ENCODE results near the gene CDCA4.
A peak's percentile ranks its signal among the peaks of the same experiment; 100 is the strongest.
"Not testable (repeated sequence)": the region's sequence is repeated elsewhere in the genome, so short reads cannot be mapped to it uniquely, and the experiment has no call there.

The CDCA4 gene

GRCh38 chr14:105058521-105059034 lies 37.7 kb upstream of the CDCA4 start:
- no peak for DNase-seq (ENCODE audit: low spot score)

DNA sequence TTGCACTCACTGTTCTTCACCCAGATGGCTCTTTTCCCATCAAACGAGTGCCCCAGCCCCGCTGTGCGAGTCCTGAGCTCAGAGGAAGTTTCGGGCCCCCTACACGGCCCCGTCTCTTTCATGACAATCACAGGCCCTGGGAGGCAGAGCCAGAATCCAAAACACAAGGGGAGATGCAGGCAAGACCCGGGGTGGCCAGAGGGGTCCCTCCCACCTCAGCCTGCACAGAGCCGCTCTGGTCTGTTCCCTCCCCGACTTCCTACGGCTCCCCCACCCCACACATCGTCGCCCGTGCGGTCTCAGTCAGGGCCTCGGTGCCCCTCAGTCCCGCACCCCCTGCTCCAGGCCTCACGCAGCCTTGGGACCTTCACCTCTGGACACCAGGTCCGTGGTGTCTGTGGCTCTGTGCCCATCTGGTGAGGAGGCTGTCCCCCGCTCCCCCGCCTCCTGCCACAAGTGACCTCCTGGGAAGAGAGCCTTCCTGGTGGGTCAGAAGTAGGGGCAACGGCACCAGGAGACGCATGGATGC lies 35.5 kb upstream of the CDCA4 start:
- no peak for DNase-seq (ENCODE audit: low spot score)

DNA sequence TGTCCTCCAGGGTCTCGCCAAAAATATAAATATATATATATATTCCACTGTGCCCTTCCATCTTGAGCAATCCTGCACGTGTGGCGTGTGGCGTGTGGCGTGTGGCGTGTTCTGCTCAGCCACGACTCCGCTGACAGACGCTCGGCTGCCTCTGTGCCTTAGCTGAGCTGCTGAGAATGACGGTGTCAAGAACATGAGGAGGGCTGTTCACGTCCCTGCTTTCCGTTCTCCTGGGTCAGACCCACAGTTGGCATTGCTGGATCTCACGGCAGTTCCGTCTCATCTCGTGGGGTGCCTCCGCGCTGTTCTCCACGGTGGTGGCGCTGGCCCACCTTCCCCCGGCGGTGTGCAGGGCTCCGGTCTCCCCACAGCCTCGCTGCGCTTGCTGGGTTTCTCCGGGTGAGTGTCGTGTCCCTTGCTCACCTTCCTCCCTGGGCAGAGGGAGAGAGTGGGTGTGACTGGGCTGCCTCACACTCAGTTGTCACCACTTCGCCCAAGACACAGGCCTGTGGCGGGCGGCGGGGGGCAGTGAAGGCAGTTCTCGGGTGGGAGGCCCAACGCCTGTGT lies 34.9 kb upstream of the CDCA4 start:
- DNase-seq (ENCODE audit: low spot score): no peak

GRCh38 chr14:105055334-105055733 lies 34.5 kb upstream of the CDCA4 start:
- DNase-seq (ENCODE audit: low spot score): no peak

DNA sequence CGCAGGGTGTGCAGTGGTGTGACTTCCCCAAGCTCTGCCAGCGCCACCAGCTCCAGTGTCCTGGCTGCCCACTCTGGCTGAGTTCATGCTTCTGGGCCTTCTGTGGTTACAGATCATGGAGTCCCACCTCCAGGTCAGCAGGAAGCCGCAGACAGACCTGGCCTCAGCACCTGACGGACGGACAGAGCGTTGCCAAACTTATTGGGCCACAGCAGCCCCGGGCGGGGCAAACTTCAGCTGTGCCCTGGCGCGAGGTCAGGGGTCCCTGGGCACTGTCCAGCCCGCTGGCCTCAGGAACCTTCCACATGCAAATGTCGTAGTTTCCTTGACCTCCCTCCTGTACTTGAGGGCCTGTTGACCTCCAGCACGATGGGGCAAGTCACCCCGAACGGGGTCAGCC lies 33.1 kb upstream of the CDCA4 start:
- DNase-seq (ENCODE audit: low spot score): no peak

DNA sequence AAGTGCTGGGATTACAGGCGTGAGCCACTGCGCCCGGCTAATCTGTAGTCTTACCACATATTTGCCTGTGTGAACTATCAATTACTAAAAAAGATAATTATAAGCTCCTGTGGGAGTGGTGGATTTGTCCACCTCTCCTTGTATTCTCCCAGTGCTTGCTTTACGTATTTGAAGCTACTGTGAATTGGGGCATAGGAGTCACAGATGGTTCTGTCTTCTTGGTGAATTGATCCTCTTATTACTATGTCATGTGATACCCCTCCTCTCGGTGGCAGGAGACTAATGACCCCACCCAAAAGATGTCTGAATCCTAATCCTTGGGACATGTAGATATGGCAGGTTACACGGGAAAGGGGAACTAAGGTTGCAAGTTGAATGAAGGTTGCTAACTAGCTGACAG lies 32.5 kb upstream of the CDCA4 start:
- DNase-seq (ENCODE audit: low spot score): no peak

DNA sequence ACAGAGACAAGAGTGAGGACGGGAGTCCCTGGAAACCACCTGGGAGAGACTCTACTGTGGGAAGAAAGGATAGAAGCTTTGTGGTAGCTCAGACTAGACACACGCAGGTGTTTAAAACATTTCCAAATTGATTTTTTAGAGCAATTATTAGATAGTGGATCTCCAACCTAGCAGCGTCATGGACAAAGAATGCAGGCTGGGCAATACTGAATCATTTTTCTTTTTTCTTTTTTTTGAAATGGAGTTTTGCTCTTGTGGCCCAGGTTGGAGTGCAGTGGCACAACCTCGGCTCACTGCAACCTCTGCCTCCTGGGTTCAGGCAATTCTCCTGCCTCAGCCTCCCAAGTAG lies 31.2 kb upstream of the CDCA4 start:
- DNase-seq (ENCODE audit: low spot score): no peak

GRCh38 chr14:105051182-105052109 lies 30.6 kb upstream of the CDCA4 start:
- no peak for DNase-seq (ENCODE audit: low spot score)

- DNase-seq (ENCODE audit: low spot score): no peak
These were observed 29.6 kb upstream of the CDCA4 start for GRCh38 chr14:105050551-105050897.

GRCh38 chr14:105049753-105050550 lies 29.1 kb upstream of the CDCA4 start:
- no peak for DNase-seq (ENCODE audit: low spot score)

GRCh38 chr14:105047283-105048016 lies 26.6 kb upstream of the CDCA4 start:
- no peak for DNase-seq (ENCODE audit: low spot score)

DNA sequence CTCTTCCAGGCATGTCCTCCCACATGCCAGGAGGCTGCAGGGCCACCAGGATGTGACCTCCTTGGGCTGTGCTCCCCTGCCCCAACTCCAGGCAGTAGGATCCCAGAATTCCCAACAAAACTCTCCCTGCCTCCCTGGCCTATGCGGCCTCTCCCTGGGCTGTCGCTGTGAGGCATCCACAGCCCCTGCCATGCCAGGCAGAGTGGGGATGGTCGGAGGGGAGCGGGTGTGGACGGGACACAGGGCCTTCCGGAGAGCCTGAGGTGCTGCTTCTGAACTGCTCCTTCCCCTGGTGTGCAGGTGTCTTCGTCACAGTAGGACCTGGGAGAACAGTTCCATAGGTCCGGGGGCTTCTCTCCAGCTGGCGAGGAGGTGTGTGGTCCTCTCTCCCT lies 26.0 kb upstream of the CDCA4 start:
- no peak for DNase-seq (ENCODE audit: low spot score)

GRCh38 chr14:105045710-105046326 lies 24.9 kb upstream of the CDCA4 start:
- DNase-seq (ENCODE audit: low spot score): peak; percentile 92

DNA sequence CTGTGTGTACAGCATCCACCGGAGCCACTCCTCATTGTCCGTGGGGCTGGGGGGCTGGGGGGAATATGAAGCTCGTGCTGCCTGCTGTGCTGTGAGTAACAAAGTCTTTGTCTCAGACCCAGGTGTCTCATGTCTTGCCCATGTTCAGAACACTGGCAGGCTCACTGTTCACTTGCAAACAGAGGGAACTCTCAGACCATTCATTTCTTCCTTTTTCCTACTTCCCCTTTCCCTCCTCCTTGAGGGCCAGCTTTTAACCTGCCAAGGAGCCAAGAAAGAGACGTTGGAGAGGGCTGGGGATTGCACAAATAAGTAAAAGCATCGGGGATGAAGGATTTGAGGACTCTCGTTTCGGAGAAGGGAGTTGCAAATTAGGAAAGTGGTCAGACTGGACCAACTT lies 22.8 kb upstream of the CDCA4 start:
- DNase-seq (ENCODE audit: low spot score): no peak

GRCh38 chr14:105042813-105043212 lies 21.9 kb upstream of the CDCA4 start:
- DNase-seq (ENCODE audit: low spot score): no peak

GRCh38 chr14:105041841-105042765 lies 21.2 kb upstream of the CDCA4 start:
- DNase-seq (ENCODE audit: low spot score): no peak

DNA sequence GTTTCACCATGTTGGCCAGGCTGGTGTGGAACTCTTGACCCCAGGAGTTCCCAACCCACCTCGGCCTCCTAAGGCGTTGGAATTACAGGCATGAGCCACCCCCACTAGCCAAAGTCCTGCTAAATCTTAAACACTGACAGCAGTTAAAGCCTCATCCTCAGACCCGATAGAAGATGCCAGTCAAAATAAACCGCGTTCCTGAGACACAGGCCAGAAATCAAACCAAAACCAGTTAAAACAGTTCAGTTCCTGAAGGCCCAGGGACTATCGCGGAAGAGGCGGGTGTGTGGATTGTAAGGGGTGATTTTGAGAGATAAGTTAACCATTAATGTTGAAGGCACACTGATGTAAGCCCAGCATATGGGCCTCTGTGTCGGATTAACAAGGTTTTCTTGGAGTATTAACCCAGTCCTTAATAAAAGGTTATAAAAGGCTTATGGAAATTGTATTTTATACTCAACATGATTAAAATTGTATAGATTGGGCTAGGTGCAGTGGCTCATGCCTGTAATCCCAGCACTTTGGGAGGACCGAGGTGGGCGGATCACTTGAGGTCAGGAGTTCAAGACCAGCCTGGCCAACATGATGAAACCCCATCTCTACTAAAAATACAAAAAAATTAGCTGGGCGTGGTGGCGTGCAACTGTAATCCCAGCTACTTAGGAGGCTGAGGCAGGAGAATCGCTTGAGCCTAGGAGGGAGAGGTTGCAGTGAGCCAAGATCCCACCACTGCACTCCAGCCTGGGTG lies 18.7 kb upstream of the CDCA4 start:
- no peak for DNase-seq (ENCODE audit: low spot score)

DNA sequence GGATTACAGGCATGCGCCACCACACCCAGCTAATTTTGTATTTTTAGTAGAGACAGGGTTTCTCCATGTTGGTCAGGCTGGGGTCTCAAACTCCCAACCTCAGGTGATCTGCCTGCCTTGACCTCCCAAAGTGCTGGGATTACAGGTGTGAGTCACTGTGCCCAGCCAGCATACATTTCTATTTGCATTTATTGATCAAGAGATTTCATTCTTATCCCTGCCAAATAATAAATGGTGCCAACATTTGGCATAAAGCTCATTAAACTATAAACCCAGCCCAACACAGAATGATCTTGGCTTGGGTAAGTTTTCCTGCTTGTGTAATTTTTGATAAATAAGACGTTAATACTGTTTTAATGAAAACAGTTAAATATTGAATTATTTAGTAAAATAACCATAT lies 14.7 kb upstream of the CDCA4 start:
- not testable (repeated sequence) for DNase-seq (ENCODE audit: low spot score)

- no peak for DNase-seq (ENCODE audit: low spot score)
These were observed 13.6 kb upstream of the CDCA4 start for GRCh38 chr14:105034315-105035039.
